K562 (cell line): ENCODE measurements around the gene OR6V1. TPM values are rescaled to one million over a fixed set of nuclear protein-coding genes. Genes with fewer than 3 reads are reported as not detected.

Experiments used
- ATAC-seq: fragments of 200-7000 bp; cut with Tn5 transposase; 3 replicates; pipeline ENCODE4 v1.9.1; 2020; ENCODE audit warnings: moderate library complexity
- BruUV-seq: library from RNA; stranded (reverse); fragments of 400-500 nt; replicated peaks from 2 replicates; lab custom pipeline; 2021; lab: Mats Ljungman, UMichigan
- CTCF ChIA-PET: fragments of 300-600 bp; formaldehyde crosslinking; extraction: SDS; loops from one replicate; lab custom pipeline; 2021; ENCODE audit warnings: low intra/inter-chr PET ratio; lab: Yijun Ruan, JAX
- POLR2A ChIA-PET: fragments of 300-600, 350-650 bp; sonication (Branson Sonifier 250); formaldehyde crosslinking; extraction: SDS; loops from one replicate; lab custom pipeline; 2021; ENCODE audit warnings: antibody characterized with exemption, inconsistent platforms; lab: Yijun Ruan, JAX
- DNase-seq, 4 experiments: peaks; one replicate each; pipeline versions ENCODE4 v3.0.0 to v3.0.0-alpha.2; 2011 to 2018; ENCODE audit warnings: low spot score in 3 of 4, mixed read lengths in 3 of 4; ENCODE audit errors: extremely low read depth in 1 of 4
- FAIRE-seq: peaks from 2 replicates; lab custom pipeline; 2011; peaks lifted over from hg19 to GRCh38; lab: Jason Lieb, UNC
- H2AFZ ChIP-seq: 2 replicates; pipeline ENCODE4 v1.6.0; 2011; ENCODE audit warnings: low read depth, low read length, control low read depth, inconsistent platforms
- H3K27ac ChIP-seq: fragments of 200-600 bp; 3 replicates; pipeline ENCODE4 v1.8.0; 2011; ENCODE audit warnings: low read depth, mild to moderate bottlenecking, control low read depth, inconsistent platforms, low read length, moderate library complexity, mixed read lengths; ENCODE audit errors: extremely low read depth
- H3K27me3 ChIP-seq, 2 experiments: fragments of 300-600 bp in 1 of 2; 2 replicates in 1 of 2; 3 replicates in 1 of 2; pipeline versions ENCODE4 v1.6.0 to v1.8.0; 2011; ENCODE audit warnings: inconsistent platforms in 2 of 2, low read length in 2 of 2, mild to moderate bottlenecking in 1 of 2, mixed read lengths in 1 of 2, moderate library complexity in 1 of 2; ENCODE audit not compliant: control insufficient read depth in 2 of 2, insufficient read depth in 2 of 2
- H3K36me3 ChIP-seq: fragments of 300-600 bp; 3 replicates; pipeline ENCODE4 v1.8.0; 2011; ENCODE audit warnings: mild to moderate bottlenecking, low read length, inconsistent platforms; ENCODE audit not compliant: control insufficient read depth, insufficient read depth
- H3K4me1 ChIP-seq, 2 experiments: fragments of 200-600 bp in 1 of 2; replicated peaks in 1 of 2; 2 replicates in 1 of 2; 3 replicates in 1 of 2; pipeline versions ENCODE4 v1.5.1 to v1.8.0; 2011; ENCODE audit warnings: inconsistent platforms in 2 of 2, low read length in 2 of 2, mild to moderate bottlenecking in 1 of 2, mixed read lengths in 1 of 2, moderate library complexity in 1 of 2; ENCODE audit not compliant: control insufficient read depth in 2 of 2, insufficient read depth in 2 of 2
- H3K4me2 ChIP-seq: 2 replicates; pipeline ENCODE4 v1.6.1; 2011; ENCODE audit warnings: low read length, control low read depth, inconsistent platforms, mixed read lengths; ENCODE audit not compliant: insufficient read depth
- H3K4me3 ChIP-seq: fragments of 200-600 bp; sonication (generic), shearing (Covaris generic); 2 replicates; pipeline ENCODE4 v1.5.1; 2016; ENCODE audit warnings: control low read depth, inconsistent platforms
- H3K79me2 ChIP-seq: fragments of 200-600 bp; 3 replicates; pipeline ENCODE4 v1.8.0; 2011; ENCODE audit warnings: low read length, inconsistent platforms; ENCODE audit not compliant: control insufficient read depth, insufficient read depth
- H3K9ac ChIP-seq, 2 experiments: 2 replicates each; pipeline versions ENCODE4 v1.6.0 to v1.6.1; 2011; ENCODE audit warnings: low read depth in 2 of 2, low read length in 2 of 2, control low read depth in 1 of 2, inconsistent platforms in 1 of 2, mild to moderate bottlenecking in 1 of 2, mixed read lengths in 1 of 2; ENCODE audit not compliant: insufficient read depth in 1 of 2
- H3K9me1 ChIP-seq: one replicate; pipeline ENCODE4 v1.6.0; 2011; ENCODE audit warnings: inconsistent platforms, mild to moderate bottlenecking, low read length, moderate library complexity; ENCODE audit not compliant: control insufficient read depth, insufficient read depth
- H3K9me3 ChIP-seq: replicated peaks from 2 replicates; pipeline ENCODE4 v1.5.1; 2011; ENCODE audit warnings: low read depth, low read length, inconsistent platforms; ENCODE audit not compliant: control insufficient read depth, insufficient read depth
- H4K20me1 ChIP-seq: replicated peaks from 2 replicates; pipeline ENCODE4 v1.6.1; 2011; ENCODE audit warnings: low read length, inconsistent platforms, mixed read lengths; ENCODE audit not compliant: control insufficient read depth, insufficient read depth
- CBX3 ChIP-seq, 2 experiments: IDR thresholded peaks; 1 replicate in 1 of 2; 2 replicates in 1 of 2; pipeline ENCODE4 v1.6.1; 2012; ENCODE audit warnings: inconsistent platforms in 2 of 2, low read length in 2 of 2, borderline replicate concordance in 1 of 2, control low read depth in 1 of 2
- CEBPG ChIP-seq, 3 experiments: fragments of 200-800 bp in 1 of 3; sonication (Bioruptor generic) in 1 of 3; sonication (generic) in 1 of 3; formaldehyde crosslinking in 1 of 3; IDR thresholded peaks in 2 of 3; conservative IDR thresholded peaks in 1 of 3; 2 replicates each; pipeline versions ENCODE4 v1.6.1 to v1.8.0; 2016 to 2022; ENCODE audit warnings: missing compliant biosample characterization in 2 of 3, missing genetic modification characterization in 2 of 3, mild to moderate bottlenecking in 1 of 3, missing genetic modification reagents in 1 of 3
- EHMT2 ChIP-seq: fragments of 450-650 bp; IDR thresholded peaks from 2 replicates; pipeline ENCODE4 v1.6.1; 2018; ENCODE audit warnings: antibody characterized with exemption
- HMGN3 ChIP-seq: IDR thresholded peaks from 2 replicates; pipeline ENCODE4 v1.6.1; 2011; ENCODE audit warnings: borderline replicate concordance, low read depth, mild to moderate bottlenecking, mixed read lengths, low read length; ENCODE audit not compliant: insufficient read length; ENCODE audit errors: extremely low read depth
- MTA1 ChIP-seq: fragments of 450-650 bp; IDR thresholded peaks from 2 replicates; pipeline ENCODE4 v1.6.1; 2017; ENCODE audit warnings: borderline replicate concordance
- RERE ChIP-seq: sonication (generic); formaldehyde crosslinking; IDR thresholded peaks from 2 replicates; pipeline ENCODE4 v1.8.0; 2023; ENCODE audit warnings: missing genetic modification reagents, mild to moderate bottlenecking, borderline replicate concordance
- XRCC3 ChIP-seq: fragments of 450-650 bp; IDR thresholded peaks from 2 replicates; pipeline ENCODE4 v1.6.1; 2017; ENCODE audit warnings: mild to moderate bottlenecking, moderate library complexity
- ZC3H11A ChIP-seq: IDR thresholded peaks from 2 replicates; pipeline ENCODE4 v1.6.1; 2012; ENCODE audit warnings: low read depth, low read length, improper control_type of control experiment
- ZNF197 ChIP-seq: fragments of 200-800 bp; sonication (Bioruptor generic); IDR thresholded peaks from 2 replicates; pipeline ENCODE4 v1.6.1; 2016; ENCODE audit warnings: low read depth, missing genetic modification characterization, missing compliant biosample characterization
- ZNF395 ChIP-seq: fragments of 200-800 bp; sonication (Bioruptor generic); IDR thresholded peaks from 2 replicates; pipeline ENCODE4 v1.6.1; 2017; ENCODE audit warnings: missing genetic modification characterization, missing compliant biosample characterization
- ZNF696 ChIP-seq: fragments of 250-450 bp; sonication (Bioruptor Pico); conservative IDR thresholded peaks from 2 replicates; pipeline ENCODE4 v1.4.0; 2020; ENCODE audit warnings: mild to moderate bottlenecking, moderate library complexity
- ZSCAN32 ChIP-seq: fragments of 450-650 bp; formaldehyde crosslinking; IDR thresholded peaks from 2 replicates; pipeline ENCODE4 v1.4.0; 2020; ENCODE audit warnings: mild to moderate bottlenecking, moderate library complexity
- in situ Hi-C: fragments of 300-500 bp; cut with MboI; formaldehyde crosslinking; loops from 4 replicates; pipeline ENCODE4 v1.15.0; 2018; ENCODE audit warnings: inconsistent platforms, mixed read lengths
- intact Hi-C: fragments of 100-400 bp; cut with micrococcal nuclease; formaldehyde crosslinking; loops from 2 replicates; pipeline ENCODE4 v1.14.2; 2022
- polyA plus RNA-seq, 8 experiments: library from polyadenylated mRNA; depleted of rRNA in 4 of 8; stranded (reverse) in 5 of 8; unstranded in 3 of 8; fragments of >200 nt; fragmentation: Nextera tagmentation in 2 of 8; fragmentation: Illumina TruSeq in 1 of 8; extraction: Ambion mirVana in 2 of 8; extraction: Trizol in 1 of 8; gene quantifications; 2 replicates each; pipeline versions ENCODE4 v1.2.1 to v1.2.3, GENCODE V29; 2011 to 2014; ENCODE audit warnings: inconsistent platforms in 1 of 8, missing spikeins in 1 of 8
- total RNA-seq, 7 experiments: library from RNA; depleted of rRNA in 6 of 7; stranded (reverse); fragments of >200 nt in 6 of 7; fragmentation: Illumina TruSeq in 2 of 7; extraction: Trizol in 2 of 7; gene quantifications; 2 replicates each; pipeline versions ENCODE4 v1.2.1 to v1.2.3, GENCODE V29; 2011 to 2021; ENCODE audit warnings: low replicate concordance in 1 of 7
- TF ChIP-seq, protein P1 (sequence below): sonication (generic); formaldehyde crosslinking; IDR thresholded peaks from 2 replicates; pipeline ENCODE4 v1.8.0; 2022; ENCODE audit warnings: mild to moderate bottlenecking, missing genetic modification reagents

OR6V1 gene
- total and polyA plus RNA-seq, 9 of the 15 experiments (the other 6 are each of a cell fraction or from before 2014, with no cell fraction given), result not detected

DNA sequence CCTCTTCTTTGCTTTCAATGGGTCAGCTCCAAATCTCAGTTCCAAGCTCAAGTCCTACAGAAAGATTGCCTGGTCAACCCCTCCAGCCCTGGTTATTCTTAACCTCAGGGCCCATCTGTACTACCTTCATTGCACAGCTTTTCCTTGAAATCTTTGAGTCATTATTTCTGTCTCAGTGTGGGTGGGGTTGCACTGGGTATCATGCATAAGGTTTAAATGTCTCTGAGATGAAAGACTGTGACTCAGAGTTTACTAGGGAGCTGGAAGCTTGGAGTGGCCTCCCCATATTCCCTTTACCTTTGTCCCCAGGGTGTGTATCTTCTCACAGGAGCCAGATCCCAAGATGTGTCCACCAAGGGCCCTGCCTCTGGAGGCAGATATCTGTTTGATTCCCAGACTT, 3.3 kb upstream of the OR6V1 start:
- Histone ChIP-seq H3K36me3 (no peaks in the 10 kb centered on the region), H3K9me1 (no peaks in the 10 kb centered on the region), H3K9ac (no peak overlapping the region), H3K79me2 (no peaks in the 10 kb centered on the region), H3K4me1 (no peaks in the 10 kb centered on the region), H4K20me1 (no peaks in the 10 kb centered on the region), H3K9me3 (no peaks in the 10 kb centered on the region), H3K4me2 (no peak overlapping the region), H3K27me3 (peaks cover 7 to 21% of the 10 kb centered on the region in 2 experiments), H3K4me3 (no peak overlapping the region), H2AFZ (no peak overlapping the region), H3K27ac (no peak overlapping the region)
- no peak for ATAC-seq
- CTCF ChIA-PET, result no interaction called here
- intact Hi-C loops (no loop called here), in situ Hi-C loops (no loop called here)
- POLR2A ChIA-PET, result interaction anchor here (0.6 kb wide), 1 partner anchor 267 kb away, joined by 3 read pairs; the partner anchor contains the start of gene CLCN1
- DNase-seq, result no peak
- no TSS peak for BruUV-seq
- FAIRE-seq, result no peak
- TF ChIP-seq HMGN3 (no peak), ZSCAN32 (CRISPR knock-in tag) (no peak), XRCC3 (no peak), MTA1 (no peak), CBX3 (IDR thresholded peaks at IDR 0.05; ENCODE audit: borderline replicate concordance in 1 of 2, low read length in 2 of 2) (no peak), EHMT2 (no peak), ZNF395 (no peak), CEBPG (CRISPR knock-in tag; IDR thresholded peaks at IDR 0.05) (no peak), CEBPG (tag; conservative IDR thresholded peaks at IDR 0.05 in 1 of 2, IDR thresholded peaks at IDR 0.05 in 1 of 2) (no peak), ZNF197 (no peak), ZC3H11A (no peak), RERE (CRISPR knock-in tag) (no peak), ZNF696 (no peak)
- TF ChIP-seq, protein P1, sequence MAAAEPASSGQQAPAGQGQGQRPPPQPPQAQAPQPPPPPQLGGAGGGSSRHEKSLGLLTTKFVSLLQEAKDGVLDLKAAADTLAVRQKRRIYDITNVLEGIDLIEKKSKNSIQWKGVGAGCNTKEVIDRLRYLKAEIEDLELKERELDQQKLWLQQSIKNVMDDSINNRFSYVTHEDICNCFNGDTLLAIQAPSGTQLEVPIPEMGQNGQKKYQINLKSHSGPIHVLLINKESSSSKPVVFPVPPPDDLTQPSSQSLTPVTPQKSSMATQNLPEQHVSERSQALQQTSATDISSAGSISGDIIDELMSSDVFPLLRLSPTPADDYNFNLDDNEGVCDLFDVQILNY (CRISPR knock-in tag), result no peak
